Mononuclear cell (primary cell): ENCODE results near the gene CDK16. TPM values are rescaled to one million over a fixed set of nuclear protein-coding genes. Genes with fewer than 3 reads are reported as not detected.

Source experiments
- H3K27me3 ChIP-seq: 2 replicates; pipeline ENCODE4 v1.6.0; 2011; ENCODE audit warnings: low read length, control low read depth; ENCODE audit not compliant: insufficient read depth
- H3K4me1 ChIP-seq: 2 replicates; pipeline ENCODE4 v1.5.1; 2011; ENCODE audit warnings: mild to moderate bottlenecking, low read length, control low read depth; ENCODE audit not compliant: insufficient read depth
- H3K4me3 ChIP-seq: 2 replicates; pipeline ENCODE4 v1.5.1; 2011; ENCODE audit warnings: mild to moderate bottlenecking, low read length, moderate library complexity
- H3K9me3 ChIP-seq: 2 replicates; pipeline ENCODE4 v1.5.1; 2011; ENCODE audit warnings: low read depth, mild to moderate bottlenecking, control low read depth, low read length
- total RNA-seq: library from RNA; depleted of rRNA; stranded (reverse); fragments of >200 nt; gene quantifications from one replicate; pipeline ENCODE4 v1.2.3, GENCODE V29; 2012

CDK16 gene
- total RNA-seq, 1 donor, result 95.6 TPM

GRCh38 chrX:47194194-47194787 is 24.2 kb upstream of the CDK16 start:
- Histone ChIP-seq H3K27me3 (no peaks in the 10 kb centered on the region), H3K4me1 (peaks cover 57% of the 10 kb centered on the region), H3K4me3 (peak overlapping the region; percentile 62), H3K9me3 (no peaks in the 10 kb centered on the region)

- Histone ChIP-seq H3K9me3 (no peaks in the 10 kb centered on the region), H3K4me1 (peaks cover 56% of the 10 kb centered on the region), H3K27me3 (no peaks in the 10 kb centered on the region), H3K4me3 (no peak overlapping the region)
These were observed 22.4 kb upstream of the CDK16 start for GRCh38 chrX:47196098-47196497.

GRCh38 chrX:47197526-47197925 is 21.0 kb upstream of the CDK16 start:
- Histone ChIP-seq H3K9me3 (no peaks in the 10 kb centered on the region), H3K4me1 (peaks cover 46% of the 10 kb centered on the region), H3K4me3 (no peak overlapping the region), H3K27me3 (no peaks in the 10 kb centered on the region)

GRCh38 chrX:47198026-47198686 is 20.3 kb upstream of the CDK16 start:
- H3K27me3 ChIP-seq, result no peaks in the 10 kb centered on the region
- no peaks in the 10 kb centered on the region for H3K9me3 ChIP-seq
- no peak overlapping the region for H3K4me3 ChIP-seq
- peaks cover 40% of the 10 kb centered on the region for H3K4me1 ChIP-seq

GRCh38 chrX:47198687-47199080 is 19.8 kb upstream of the CDK16 start:
- H3K9me3 ChIP-seq, result no peaks in the 10 kb centered on the region
- H3K4me1 ChIP-seq, result peaks cover 38% of the 10 kb centered on the region
- no peak overlapping the region for H3K4me3 ChIP-seq
- no peaks in the 10 kb centered on the region for H3K27me3 ChIP-seq

- Histone ChIP-seq H3K9me3 (no peaks in the 10 kb centered on the region), H3K27me3 (no peaks in the 10 kb centered on the region), H3K4me3 (no peak overlapping the region), H3K4me1 (peaks cover 37% of the 10 kb centered on the region)
These were observed 19.2 kb upstream of the CDK16 start for GRCh38 chrX:47199286-47199685.

GRCh38 chrX:47200385-47201150 is 17.9 kb upstream of the CDK16 start:
- Histone ChIP-seq H3K27me3 (no peaks in the 10 kb centered on the region), H3K4me3 (no peak overlapping the region), H3K4me1 (peaks cover 24% of the 10 kb centered on the region), H3K9me3 (no peaks in the 10 kb centered on the region)

- H3K4me1 ChIP-seq, result peaks cover 15% of the 10 kb centered on the region
- no peaks in the 10 kb centered on the region for H3K9me3 ChIP-seq
- no peaks in the 10 kb centered on the region for H3K27me3 ChIP-seq
- H3K4me3 ChIP-seq, result no peak overlapping the region
These were observed 17.0 kb upstream of the CDK16 start for GRCh38 chrX:47201345-47201944.

- H3K9me3 ChIP-seq, result no peaks in the 10 kb centered on the region
- H3K4me1 ChIP-seq, result peaks cover 6% of the 10 kb centered on the region
- no peaks in the 10 kb centered on the region for H3K27me3 ChIP-seq
- no peak overlapping the region for H3K4me3 ChIP-seq
These were observed 16.2 kb upstream of the CDK16 start for GRCh38 chrX:47202316-47202715.

GRCh38 chrX:47202877-47203276 is 15.6 kb upstream of the CDK16 start:
- H3K4me3 ChIP-seq, result no peak overlapping the region
- peaks cover under 1% of the 10 kb centered on the region for H3K4me1 ChIP-seq
- no peaks in the 10 kb centered on the region for H3K9me3 ChIP-seq
- H3K27me3 ChIP-seq, result no peaks in the 10 kb centered on the region

GRCh38 chrX:47204970-47205369 is 13.5 kb upstream of the CDK16 start:
- no peak overlapping the region for H3K4me3 ChIP-seq
- H3K4me1 ChIP-seq, result no peaks in the 10 kb centered on the region
- H3K9me3 ChIP-seq, result no peaks in the 10 kb centered on the region
- no peaks in the 10 kb centered on the region for H3K27me3 ChIP-seq

- Histone ChIP-seq H3K9me3 (no peaks in the 10 kb centered on the region), H3K4me1 (no peaks in the 10 kb centered on the region), H3K4me3 (no peak overlapping the region), H3K27me3 (no peaks in the 10 kb centered on the region)
These were observed 12.2 kb upstream of the CDK16 start for GRCh38 chrX:47206316-47206715.

GRCh38 chrX:47208108-47208507 is 10.4 kb upstream of the CDK16 start:
- no peaks in the 10 kb centered on the region for H3K4me1 ChIP-seq
- no peak overlapping the region for H3K4me3 ChIP-seq
- H3K9me3 ChIP-seq, result no peaks in the 10 kb centered on the region
- no peaks in the 10 kb centered on the region for H3K27me3 ChIP-seq

GRCh38 chrX:47209508-47210238 is 8.8 kb upstream of the CDK16 start:
- Histone ChIP-seq H3K4me1 (no peaks in the 10 kb centered on the region), H3K9me3 (no peaks in the 10 kb centered on the region), H3K27me3 (no peaks in the 10 kb centered on the region), H3K4me3 (no peak overlapping the region)
